Measurements from ENCODE around the gene RNLS. TPM values are rescaled to one million over a fixed set of nuclear protein-coding genes. Genes with fewer than 3 reads are reported as not detected.

RNLS gene
- total and polyA plus RNA-seq, 2 of the 8 experiments (the other 6 are each of a cell fraction or from before 2014, with no cell fraction given), result 7.5 to 12.7 TPM

DNA sequence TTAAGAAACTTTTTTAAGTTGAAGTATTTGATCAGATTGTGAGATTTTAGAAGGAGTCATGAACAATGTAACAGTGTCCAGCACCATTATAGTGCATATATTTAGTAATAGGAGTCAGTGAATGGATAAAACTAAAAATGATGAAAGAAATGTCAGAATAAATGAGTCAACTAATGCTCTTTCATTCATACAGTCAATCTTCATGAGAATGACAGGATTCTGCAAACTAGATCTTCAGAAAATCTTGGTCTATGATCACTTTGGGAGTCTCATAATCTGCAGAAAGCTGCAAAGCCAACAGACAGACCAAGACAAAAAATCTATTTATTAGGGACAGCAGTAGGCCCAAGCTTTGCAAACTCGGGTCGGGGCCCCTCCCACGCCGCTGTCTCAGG, 710 bp downstream of the RNLS start:
- peak overlapping the region; percentile 69 to 93 for H3K4me2 ChIP-seq (ENCODE audit: insufficient read depth in 1 of 2, low read depth in 2 of 2, low read length in 2 of 2)

More for the DNA sequence above, 710 bp downstream of the RNLS start:
- H3K56ac ChIP-seq (replicated peaks; ENCODE audit: insufficient read length, low read depth, low read length), result no peak overlapping the region
- H2BK5ac ChIP-seq (ENCODE audit: low read depth, low read length), result no peak overlapping the region
- H4K91ac ChIP-seq (replicated peaks; ENCODE audit: insufficient read length, low read length), result no peak overlapping the region
- H3K4me1 ChIP-seq (replicated peaks in 1 of 4; ENCODE audit: control insufficient read depth in 3 of 4, insufficient read depth in 4 of 4, low read length in 3 of 4), result no peaks in the 10 kb centered on the region
- H4K5ac ChIP-seq (ENCODE audit: insufficient read length, low read depth, low read length), result no peak overlapping the region
- H3K9me3 ChIP-seq (ENCODE audit: insufficient read depth in 2 of 2, low read depth in 1 of 2, low read length in 1 of 2), result no peaks in the 10 kb centered on the region
- no peak overlapping the region for H3K4ac ChIP-seq (replicated peaks; ENCODE audit: insufficient read length, low read depth, low read length)
- no peak overlapping the region for H2BK20ac ChIP-seq (ENCODE audit: low read length)
- no peak overlapping the region for H3K27ac ChIP-seq (ENCODE audit: low read depth, low read length)
- ChIA-PET CTCF (ENCODE audit: partially characterized antibody) (interaction anchor here (0.7 to 3.6 kb wide), 16 partner anchors 10 to 704 kb away, joined by 3 to 37 read pairs (median 5); no protein-coding TSS in a partner anchor), POLR2A (ENCODE audit: partially characterized antibody) (interaction anchor here (1.2 to 1.7 kb wide), 2 partner anchors 9 to 721 kb away, joined by 5 read pairs; no protein-coding TSS in a partner anchor)
- H3K9ac ChIP-seq (replicated peaks in 1 of 4; ENCODE audit: extremely low read depth in 1 of 4, low read depth in 3 of 4, low read length in 3 of 4), result no peak overlapping the region
- no peak for TF ChIP-seq FOSL1 (IDR thresholded peaks at IDR 0.05; ENCODE audit: insufficient read depth, low read depth, low read length)
- TF ChIP-seq E2F6 (IDR thresholded peaks at IDR 0.05), result no peak
- no peak for TF ChIP-seq EGR1 (IDR thresholded peaks at IDR 0.05; ENCODE audit: borderline replicate concordance, low read depth, low read length)
- WGBS, 2 experiments (ENCODE audit: extremely low coverage in 1 of 2, insufficient coverage in 1 of 2, insufficient read length in 1 of 2, insufficient replicate concordance in 2 of 2, low coverage in 1 of 2, low lambda C conversion rate in 2 of 2, missing lambda C conversion rate in 1 of 2), result 7% methylated on average over 4 of the region's 4 CpGs; no CpG with 5 or more reads in 1 of the 2 experiments
- H3K18ac ChIP-seq (ENCODE audit: extremely low read depth, low read length), result no peak overlapping the region
- no peak overlapping the region for H2BK120ac ChIP-seq (replicated peaks; ENCODE audit: low read depth, low read length)
- H3K79me2 ChIP-seq (ENCODE audit: control insufficient read depth in 1 of 2, insufficient read depth in 2 of 2, low read length in 2 of 2), result no peaks in the 10 kb centered on the region
- no peak overlapping the region for H4K8ac ChIP-seq (ENCODE audit: extremely low read depth, insufficient read depth, low read length)
- H3K23me2 ChIP-seq (ENCODE audit: low read depth, low read length), result peaks cover 3% of the 10 kb centered on the region
- no peak overlapping the region for H2BK12ac ChIP-seq (ENCODE audit: low read depth, low read length)
- H3K23ac ChIP-seq (ENCODE audit: insufficient read length), result no peak overlapping the region
- H3K79me1 ChIP-seq (ENCODE audit: low read depth, low read length), result no peaks in the 10 kb centered on the region
- no peaks in the 10 kb centered on the region for H3K27me3 ChIP-seq (replicated peaks in 1 of 4; ENCODE audit: control insufficient read depth in 3 of 4, extremely low read depth in 1 of 4, insufficient read depth in 3 of 4, low read length in 3 of 4)
- H3K36me3 ChIP-seq (ENCODE audit: control insufficient read depth in 2 of 4, insufficient read depth in 4 of 4, low read length in 3 of 4), result no peaks in the 10 kb centered on the region
- H3K14ac ChIP-seq (ENCODE audit: insufficient read length), result no peak overlapping the region
- H2AFZ ChIP-seq (ENCODE audit: low read length), result peak overlapping the region; percentile 88; the same call in 1 of the 2 replicates
- peak overlapping the region; percentile 79 to 86 (median 83); a peak in 6 of 8 replicates for H3K4me3 ChIP-seq (ENCODE audit: extremely low read depth in 1 of 4, insufficient read depth in 2 of 4, low read depth in 3 of 4, low read length in 4 of 4)
- FAIRE-seq, result no peak
- H4K20me1 ChIP-seq (replicated peaks in 1 of 2; ENCODE audit: control insufficient read depth in 1 of 2, insufficient read depth in 2 of 2, low read length in 2 of 2), result no peaks in the 10 kb centered on the region
- H2BK15ac ChIP-seq (ENCODE audit: low read length), result no peak overlapping the region
- no peak overlapping the region for H2AK5ac ChIP-seq (ENCODE audit: low read depth, low read length)
- no peak for DNase-seq (ENCODE audit: low read depth in 1 of 2, low spot score in 2 of 2)
